H1 (cell line): Measurements from ENCODE around the gene GLT8D1. TPM values are rescaled to one million over a fixed set of nuclear protein-coding genes. Genes with fewer than 3 reads are reported as not detected.

Experiments used
- BCL11A ChIP-seq, 2 experiments: IDR thresholded peaks; one replicate each; pipeline ENCODE4 v1.6.1; 2011; ENCODE audit warnings: low read depth in 2 of 2, low read length in 2 of 2, mild to moderate bottlenecking in 2 of 2
- CHD7 ChIP-seq: fragments of 300-600 bp; sonication (generic); IDR thresholded peaks from 2 replicates; pipeline ENCODE4 v1.7.1; 2012; ENCODE audit warnings: low read length, moderate library complexity, mild to moderate bottlenecking, inconsistent platforms; ENCODE audit not compliant: insufficient replicate concordance
- CTBP2 ChIP-seq: IDR thresholded peaks from 2 replicates; pipeline ENCODE4 v1.7.0; 2011; ENCODE audit warnings: borderline replicate concordance, mild to moderate bottlenecking, moderate library complexity, mixed read lengths, low read length; ENCODE audit not compliant: insufficient read depth, insufficient read length
- GTF2F1 ChIP-seq: IDR thresholded peaks from 2 replicates; pipeline ENCODE4 v1.6.1; 2012; ENCODE audit warnings: low read depth, low read length, improper control_type of control experiment, borderline replicate concordance
- JUND ChIP-seq: IDR thresholded peaks from 2 replicates; pipeline ENCODE4 v1.6.1; 2011; ENCODE audit warnings: mild to moderate bottlenecking, improper control_type of control experiment, low read length
- PHF8 ChIP-seq: fragments of 200-600 bp; sonication (generic); conservative IDR thresholded peaks from 2 replicates; pipeline ENCODE4 v1.7.1; 2012; ENCODE audit warnings: low read depth, mild to moderate bottlenecking, inconsistent platforms, low read length, moderate library complexity
- POLR2AphosphoS5 ChIP-seq: IDR thresholded peaks from 2 replicates; pipeline ENCODE4 v1.6.1; 2011; ENCODE audit warnings: low read depth, low read length
- RAD21 ChIP-seq, 2 experiments: IDR thresholded peaks in 1 of 2; conservative IDR thresholded peaks in 1 of 2; 2 replicates each; pipeline ENCODE4 v1.6.1; 2011; ENCODE audit warnings: low read depth in 2 of 2, low read length in 2 of 2, improper control_type of control experiment in 1 of 2, inconsistent platforms in 1 of 2, mild to moderate bottlenecking in 1 of 2, moderate library complexity in 1 of 2
- TAF7 ChIP-seq: optimal IDR thresholded peaks from 2 replicates; pipeline ENCODE3; 2011; ENCODE audit warnings: low read depth, mild to moderate bottlenecking, inconsistent platforms, low read length, moderate library complexity, borderline replicate concordance
- TBP ChIP-seq: IDR thresholded peaks from 2 replicates; pipeline ENCODE4 v1.6.1; 2011; ENCODE audit warnings: low read depth, low read length, improper control_type of control experiment
- polyA plus RNA-seq, 7 experiments: library from polyadenylated mRNA; depleted of rRNA in 3 of 7; stranded (reverse) in 5 of 7; unstranded in 2 of 7; fragments of >200 nt in 5 of 7; fragments of 200-250 nt in 2 of 7; gene quantifications; 1 replicate in 5 of 7; 2 replicates in 1 of 7; 4 replicates in 1 of 7; pipeline versions ENCODE4 v1.2.1 to v1.2.3, GENCODE V29; 2011 to 2013; ENCODE audit warnings: missing spikeins in 2 of 7, mixed read lengths in 2 of 7
- total RNA-seq: library from RNA; stranded (reverse); fragmentation: NEBNext Ultra II Directional; extraction: Animal tissue kit (Norgen Biotek cat#: 25700); gene quantifications from 2 replicates; pipeline ENCODE4 v1.2.1, GENCODE V29; 2021

Gene GLT8D1
- total and polyA plus RNA-seq, 2 of the 8 experiments (the other 6 are each of a cell fraction or from before 2014, with no cell fraction given): 29.0 to 33.6 TPM

GRCh38 chr3:52649461-52650210, 56.0 kb downstream of the GLT8D1 start (continued):
- TF ChIP-seq RAD21 (IDR thresholded peaks at IDR 0.05 in 1 of 2, conservative IDR thresholded peaks at IDR 0.05 in 1 of 2; ENCODE audit: low read depth in 2 of 2, low read length in 2 of 2) (no peak), GTF2F1 (no peak), CTBP2 (no peak), JUND (no peak), POLR2AphosphoS5 (no peak), BCL11A (IDR thresholded peaks at IDR 0.05; ENCODE audit: low read depth in 2 of 2, low read length in 2 of 2) (no peak), PHF8 (no peak), TAF7 (no peak), CHD7 (no peak), TBP (no peak)
- TF ChIP-seq, all 59 proteins: peak for 0
